AML-193 (cell line): ENCODE measurements around the gene SH3PXD2B.

ENCODE experiments used
- DNase-seq, 2 experiments: peaks; one replicate each; lab custom pipeline; 2025; lab: John Stamatoyannopoulos, UW

Gene SH3PXD2B

GRCh38 chr5:172454358-172455086, at the start of gene SH3PXD2B:
Gene SH3PXD2B, minus strand, starts transcription at chr5:172454525. Its CDS starts 173 bp downstream, at chr5:172454352.
- no peak for DNase-seq

- no peak for DNase-seq
Observed at GRCh38 chr5:172502969-172503368, 48.6 kb upstream of the SH3PXD2B start.

- no peak for DNase-seq
Observed at GRCh38 chr5:172502410-172502809, 48.1 kb upstream of the SH3PXD2B start.

GRCh38 chr5:172501708-172502320, 47.5 kb upstream of the SH3PXD2B start:
- no peak for DNase-seq

- no peak for DNase-seq
Observed at GRCh38 chr5:172499287-172499686, 45.0 kb upstream of the SH3PXD2B start.

- DNase-seq: no peak
Observed at GRCh38 chr5:172498431-172499129, 44.3 kb upstream of the SH3PXD2B start.

GRCh38 chr5:172497591-172498255, 43.4 kb upstream of the SH3PXD2B start:
- DNase-seq: no peak

GRCh38 chr5:172496671-172497371, 42.5 kb upstream of the SH3PXD2B start:
- DNase-seq: no peak

- no peak for DNase-seq
Observed at GRCh38 chr5:172494630-172495505, 40.5 kb upstream of the SH3PXD2B start.

- no peak for DNase-seq
Observed at GRCh38 chr5:172493906-172494305, 39.6 kb upstream of the SH3PXD2B start.

- no peak for DNase-seq
Observed at GRCh38 chr5:172493461-172493860, 39.1 kb upstream of the SH3PXD2B start.

- DNase-seq: no peak
Observed at GRCh38 chr5:172493002-172493401, 38.7 kb upstream of the SH3PXD2B start.

- DNase-seq: no peak
Observed at GRCh38 chr5:172492097-172492840, 37.9 kb upstream of the SH3PXD2B start.

GRCh38 chr5:172491481-172491880, 37.2 kb upstream of the SH3PXD2B start:
- no peak for DNase-seq

- DNase-seq: no peak
Observed at GRCh38 chr5:172490514-172491461, 36.5 kb upstream of the SH3PXD2B start.

- DNase-seq: no peak
Observed at GRCh38 chr5:172488221-172488620, 33.9 kb upstream of the SH3PXD2B start.

GRCh38 chr5:172487671-172488070, 33.3 kb upstream of the SH3PXD2B start:
- no peak for DNase-seq

GRCh38 chr5:172486912-172487311, 32.6 kb upstream of the SH3PXD2B start:
- no peak for DNase-seq

- DNase-seq: no peak
Observed at GRCh38 chr5:172486451-172486850, 32.1 kb upstream of the SH3PXD2B start.
